ENCODE results near the gene MAP4K2.

Gene MAP4K2

DNA sequence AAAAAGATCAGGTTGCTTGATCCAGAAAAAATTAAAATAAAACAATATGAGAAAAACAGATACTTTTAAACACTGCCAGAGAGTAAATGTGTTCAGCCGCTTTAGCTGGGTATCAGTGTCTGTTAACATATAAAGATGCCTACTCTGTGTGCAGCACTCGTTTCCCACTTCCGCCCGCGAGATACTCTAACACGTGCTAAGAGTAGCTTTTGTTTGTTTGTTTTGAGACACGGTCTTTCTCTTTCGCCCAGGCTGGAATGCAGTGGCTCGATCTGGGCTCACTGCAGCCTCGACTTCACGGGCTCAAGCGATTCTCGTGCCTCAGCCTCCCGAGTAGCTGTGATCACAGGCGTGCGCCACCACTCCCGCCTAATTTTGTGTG lies 7.9 kb upstream of the MAP4K2 start:
- peak in 1 of 4 experiments; percentile 35 for DNase-seq

DNA sequence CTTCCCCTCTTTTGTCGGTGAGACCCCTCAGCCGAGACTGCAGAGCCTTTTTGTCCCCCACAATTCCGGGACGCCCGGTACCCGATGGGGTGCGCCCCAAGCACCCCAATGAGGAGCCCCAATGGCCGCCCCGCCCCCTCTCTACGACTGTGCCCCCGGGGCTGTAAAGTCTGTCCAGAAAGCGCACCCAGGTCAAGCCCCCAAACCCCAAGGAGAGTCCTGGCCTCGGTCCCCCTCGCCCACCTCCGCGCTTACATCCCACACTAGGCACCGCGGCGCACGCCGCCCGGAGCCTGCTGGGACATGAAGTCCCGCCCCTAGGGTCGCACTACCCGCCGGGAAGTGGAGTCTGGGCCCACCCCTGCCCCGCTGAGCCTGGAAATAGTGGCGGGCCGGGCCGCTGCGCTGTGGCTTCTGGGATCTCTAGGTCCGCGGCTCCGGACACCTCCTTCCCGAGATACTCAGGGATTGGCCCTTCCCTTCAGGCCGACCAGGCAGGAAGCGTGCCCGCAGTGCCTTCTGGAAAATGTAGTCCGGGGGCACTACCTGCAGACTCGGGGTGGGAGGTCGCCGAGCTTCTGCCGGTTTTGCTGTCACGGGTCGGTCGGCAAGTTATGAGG lies 7.4 kb upstream of the MAP4K2 start, which contains the start of gene MEN1:
Gene MEN1 (minus strand): TSS at position 281 of the 620 bp plus-strand sequence. CDS start 442 bp downstream, outside the sequence.
- peak; percentile 48 to 67 (median 58) for DNase-seq

DNA sequence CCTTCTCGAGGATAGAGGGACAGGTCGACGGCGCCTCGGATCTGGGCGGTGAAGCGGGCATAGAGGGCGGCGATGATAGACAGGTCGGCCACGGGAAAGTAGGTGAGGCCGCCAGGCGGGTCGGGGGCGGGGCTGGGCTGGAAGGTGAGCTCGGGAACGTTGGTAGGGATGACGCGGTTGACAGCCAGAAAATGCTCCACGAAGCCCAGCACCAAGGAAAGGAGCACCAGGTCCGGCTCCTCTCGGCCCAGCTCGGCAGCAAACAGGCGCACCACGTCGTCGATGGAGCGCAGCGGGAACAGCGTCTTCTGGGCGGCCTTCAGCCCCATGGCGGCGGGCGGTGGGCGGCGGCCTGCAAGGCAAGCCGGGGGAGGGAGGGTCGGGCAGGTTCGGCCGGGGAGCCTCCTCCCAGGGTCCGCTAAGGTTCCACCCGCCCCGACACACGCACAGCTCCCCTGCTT lies 6.8 kb upstream of the MAP4K2 start:
- no peak for DNase-seq

DNA sequence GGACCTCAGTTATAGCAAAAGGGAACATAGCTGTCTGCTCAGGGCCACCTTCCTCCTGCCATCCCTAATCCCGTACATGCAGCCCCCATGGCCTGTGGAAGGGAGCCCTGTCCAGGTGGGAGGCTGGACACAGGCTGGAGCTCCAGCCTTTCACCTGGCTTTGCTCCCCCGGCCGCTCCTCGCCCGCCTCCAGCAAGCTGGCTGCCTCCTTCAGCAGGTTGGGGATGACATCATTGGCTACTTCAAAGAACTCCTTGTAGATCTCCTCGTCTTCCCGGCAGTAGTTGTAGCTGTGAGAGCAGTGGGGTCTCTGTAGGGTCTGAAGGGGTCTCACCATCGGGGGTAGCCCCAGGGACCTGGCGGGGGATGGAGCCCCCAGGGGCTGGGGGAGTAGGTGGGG lies 2.5 kb upstream of the MAP4K2 start:
- DNase-seq, result no peak

DNA sequence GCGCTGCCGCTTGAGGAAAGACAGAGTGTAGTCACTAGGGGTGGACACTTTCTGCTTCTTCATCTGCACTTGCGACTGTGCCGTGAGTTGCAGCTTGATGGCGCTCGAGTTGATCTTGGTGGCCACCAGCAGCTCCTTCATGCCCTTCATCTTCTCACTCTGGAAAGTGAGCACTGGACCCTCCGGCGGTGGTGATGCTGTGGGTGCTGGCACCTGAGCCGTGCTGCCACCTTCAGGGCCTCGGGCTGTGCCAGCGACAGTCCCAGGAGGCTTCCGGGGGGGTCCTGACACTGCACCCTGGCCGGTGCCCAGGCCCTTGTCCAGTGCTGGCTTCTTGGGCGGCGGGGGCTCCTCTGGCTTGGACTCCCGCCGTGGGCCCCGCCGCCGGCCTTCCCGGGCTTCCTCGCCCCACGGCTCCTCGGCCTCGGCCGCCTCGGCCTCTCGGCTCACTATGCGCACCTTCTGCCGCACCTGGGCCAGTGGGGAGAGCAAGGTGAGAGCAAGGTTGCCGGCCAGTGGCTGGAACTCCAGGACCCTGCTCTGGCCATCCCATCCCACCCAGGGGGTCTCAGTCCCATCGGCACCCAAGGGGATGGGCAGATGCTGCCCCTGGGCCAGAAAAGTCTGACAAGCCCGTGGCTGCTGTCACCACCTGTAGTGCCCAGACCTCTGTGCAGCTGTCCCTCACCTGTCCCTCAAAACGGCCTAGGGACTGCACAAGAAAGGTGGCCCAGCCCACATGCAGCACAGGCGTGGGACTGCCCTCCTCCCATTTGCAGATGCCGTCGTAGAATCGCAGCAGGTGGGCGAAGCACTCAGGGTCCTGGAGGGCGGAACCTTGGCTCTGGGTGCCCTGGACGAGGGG lies 1.6 kb upstream of the MAP4K2 start:
- no peak for DNase-seq

DNA sequence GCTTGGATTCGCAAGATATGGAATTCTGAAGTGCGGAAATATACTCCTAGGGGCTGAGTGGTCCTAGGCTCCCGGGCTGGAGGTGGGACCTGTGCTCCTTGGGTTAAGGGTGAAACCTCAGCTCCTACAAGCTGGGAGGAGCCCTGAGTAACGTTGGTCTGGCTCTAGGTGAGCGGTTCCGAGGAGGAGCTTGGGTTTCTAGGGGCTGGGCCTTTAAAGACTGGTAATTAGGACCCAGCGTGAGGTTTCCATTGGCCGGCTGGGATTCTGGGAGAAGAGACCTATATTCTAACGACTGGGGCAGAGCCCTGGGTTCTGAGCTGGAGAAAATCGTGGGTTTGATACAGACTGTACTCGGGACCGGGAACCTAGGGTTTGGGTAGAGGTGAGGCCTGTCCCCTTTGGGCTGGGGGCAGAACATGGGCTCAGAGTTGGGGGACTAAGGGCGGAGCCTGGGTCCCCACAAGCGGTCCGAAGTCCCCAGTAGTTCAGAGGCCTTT lies 882 bp upstream of the MAP4K2 start:
- no peak for DNase-seq

DNA sequence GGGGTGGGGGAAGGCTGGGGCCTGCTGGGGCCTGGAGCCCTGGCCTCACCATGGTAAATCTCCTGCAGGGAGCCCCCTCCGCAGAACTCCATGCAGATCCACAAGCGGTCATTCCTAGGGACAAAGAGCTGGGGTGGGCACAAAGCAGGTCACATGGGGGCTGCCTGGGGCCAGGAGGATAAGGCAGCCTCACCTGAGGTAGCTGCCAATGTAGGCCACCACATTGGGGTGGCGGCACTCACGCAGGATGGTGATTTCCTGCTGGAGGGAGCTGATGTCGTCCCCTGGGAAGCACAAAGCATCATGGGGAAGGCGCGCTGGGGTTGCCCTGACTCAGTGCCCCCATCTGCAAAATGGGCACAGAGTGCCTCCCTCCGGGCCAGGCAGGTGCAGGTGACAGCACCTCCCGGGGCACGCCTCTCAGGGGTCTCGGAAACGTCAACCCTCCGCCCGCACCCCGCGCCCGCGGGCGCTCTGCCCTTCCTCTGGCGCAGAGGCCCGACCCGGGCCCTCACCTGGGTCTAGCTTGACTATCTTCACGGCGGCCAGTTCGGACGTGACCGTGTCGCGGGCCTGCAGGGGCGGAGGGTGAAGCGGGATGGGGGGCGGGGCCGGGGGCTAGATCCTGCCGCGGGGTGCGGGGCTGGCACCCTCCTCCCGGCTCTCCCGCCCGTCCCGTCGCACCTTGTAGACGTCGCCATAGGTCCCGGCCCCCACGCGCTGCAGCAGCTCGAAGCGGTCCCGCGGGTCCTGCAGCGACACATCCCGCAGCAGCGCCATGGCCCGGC lies 450 bp downstream of the MAP4K2 start:
- peak in 1 of 4 experiments; percentile 51 for DNase-seq

DNA sequence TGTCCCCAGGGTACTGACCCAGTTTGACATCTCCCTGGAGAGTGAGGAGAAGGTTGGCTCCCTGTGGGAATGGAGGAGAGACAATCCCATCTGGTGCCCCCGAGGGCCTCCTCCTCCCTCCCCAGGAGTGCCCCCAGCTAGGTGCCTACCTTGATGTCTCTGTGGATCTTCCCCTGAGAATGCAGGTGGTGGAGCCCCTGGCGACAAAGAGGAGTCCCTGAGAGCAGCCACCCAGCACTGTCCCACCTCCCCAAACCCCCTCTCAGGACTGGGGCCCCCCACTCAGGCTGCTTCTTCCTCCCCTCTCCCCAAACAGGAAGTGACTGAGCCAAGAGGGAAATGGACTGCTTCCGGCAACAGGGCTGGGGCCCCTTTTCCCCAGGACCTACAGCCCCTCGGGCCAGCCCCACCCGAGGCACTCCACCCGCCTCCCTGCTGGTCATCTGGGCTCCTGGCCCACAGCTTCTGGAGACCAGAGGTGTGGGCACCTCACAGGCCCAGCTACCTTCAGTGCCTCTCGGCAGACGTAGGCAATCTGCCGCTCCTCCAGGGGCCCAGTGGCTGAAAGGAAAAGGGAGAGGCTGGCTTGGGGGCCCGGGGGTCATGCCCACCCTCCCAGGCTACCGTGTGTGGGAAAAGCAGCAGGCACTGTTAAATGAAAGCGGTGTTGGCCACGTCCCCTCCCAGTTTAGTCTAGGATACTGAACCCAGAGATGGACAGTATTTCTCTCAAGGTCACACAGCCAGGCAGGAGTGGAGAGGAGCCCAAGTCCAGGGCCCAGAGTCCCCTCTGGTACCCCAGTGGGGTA lies 1.2 kb downstream of the MAP4K2 start:
- no peak for DNase-seq

DNA sequence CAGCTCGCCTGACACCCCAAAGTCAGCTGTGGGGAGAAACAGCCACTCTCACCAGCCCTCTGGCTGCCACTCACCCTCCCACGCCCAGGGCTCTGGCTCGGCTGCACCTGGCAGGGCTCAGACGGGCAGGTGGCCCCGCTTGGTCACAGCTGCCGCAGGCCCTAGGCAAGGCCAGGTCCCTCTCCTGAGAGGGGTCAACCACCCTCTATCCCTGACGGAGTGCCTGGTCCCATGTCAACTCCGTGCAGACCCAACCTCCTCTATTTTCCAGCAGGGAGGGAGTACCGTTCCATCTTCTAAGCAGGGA lies 1.9 kb downstream of the MAP4K2 start:
- DNase-seq, result no peak

DNA sequence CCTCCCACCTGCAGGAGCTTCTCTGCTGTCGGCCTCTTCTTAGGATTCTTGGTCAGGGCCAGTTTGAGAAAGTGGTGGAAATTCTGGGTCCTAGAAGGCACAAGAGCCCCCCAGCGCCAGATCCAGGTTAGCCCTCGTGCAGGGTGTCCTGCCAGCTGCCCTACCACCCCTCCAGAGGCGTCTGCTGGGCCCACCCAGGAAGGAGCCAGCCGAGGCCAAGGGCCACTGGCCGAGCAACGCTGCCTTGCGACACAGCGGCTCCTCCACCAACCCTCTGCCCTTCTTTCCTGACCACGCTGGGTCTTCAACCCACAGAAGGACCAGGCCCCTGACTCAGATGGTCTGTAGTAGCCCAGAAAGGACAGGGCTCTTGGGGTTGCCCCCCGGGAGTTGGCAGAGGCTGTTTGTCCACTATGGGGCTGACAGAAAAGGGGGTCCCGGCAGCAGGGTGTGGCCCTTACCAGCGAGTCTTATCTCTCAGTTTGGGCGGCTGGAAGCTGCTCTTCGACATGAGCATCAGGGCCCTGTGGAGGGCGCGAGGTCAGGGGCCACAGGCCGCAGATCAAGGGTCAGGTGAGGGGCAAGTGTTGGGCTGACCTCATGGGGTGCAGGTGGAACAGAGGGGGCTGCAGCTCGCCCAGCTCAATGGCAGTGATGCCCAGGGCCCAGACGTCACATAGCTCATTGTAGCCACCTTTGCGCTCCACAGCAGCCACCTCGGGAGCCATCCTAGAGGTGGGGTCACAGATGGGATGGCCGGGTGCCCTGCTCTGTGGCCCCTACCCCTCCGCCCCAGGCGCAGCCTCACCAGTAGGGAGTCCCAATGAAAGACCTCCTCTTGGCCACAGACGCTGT lies 2.5 kb downstream of the MAP4K2 start:
- no peak for DNase-seq

DNA sequence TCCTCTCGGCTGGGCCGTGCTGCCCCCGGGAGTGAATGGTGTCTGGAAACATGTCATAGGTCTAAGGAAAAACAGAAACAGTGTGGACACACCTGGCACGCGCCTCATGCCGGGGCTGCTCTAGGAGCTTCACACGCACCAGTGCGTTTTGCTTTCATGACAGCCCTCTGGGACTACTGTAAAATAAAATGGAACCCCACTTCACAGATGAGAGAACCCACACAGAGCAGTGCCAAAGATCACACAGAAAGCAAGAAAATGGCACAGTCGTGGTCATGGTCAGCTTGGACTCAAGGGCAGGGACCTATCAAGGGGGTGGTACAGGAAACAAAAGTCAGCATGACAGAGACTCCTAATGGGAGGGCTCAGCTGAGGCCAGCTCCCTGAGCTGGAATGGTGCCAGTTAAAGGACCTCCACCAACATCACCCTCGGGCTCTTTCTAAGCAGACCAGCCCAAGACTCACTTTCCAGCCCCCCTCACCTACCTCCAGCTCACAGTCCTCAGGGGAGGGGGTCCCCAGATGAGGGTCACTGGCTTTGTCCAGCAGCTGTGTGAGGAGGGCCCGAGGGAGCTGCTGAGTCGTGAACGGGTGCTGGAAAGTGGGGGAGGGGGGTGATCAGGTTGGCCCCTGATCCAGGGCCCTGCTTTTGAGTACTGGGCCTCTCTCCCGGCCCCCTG lies 3.3 kb downstream of the MAP4K2 start:
- DNase-seq, result no peak

DNA sequence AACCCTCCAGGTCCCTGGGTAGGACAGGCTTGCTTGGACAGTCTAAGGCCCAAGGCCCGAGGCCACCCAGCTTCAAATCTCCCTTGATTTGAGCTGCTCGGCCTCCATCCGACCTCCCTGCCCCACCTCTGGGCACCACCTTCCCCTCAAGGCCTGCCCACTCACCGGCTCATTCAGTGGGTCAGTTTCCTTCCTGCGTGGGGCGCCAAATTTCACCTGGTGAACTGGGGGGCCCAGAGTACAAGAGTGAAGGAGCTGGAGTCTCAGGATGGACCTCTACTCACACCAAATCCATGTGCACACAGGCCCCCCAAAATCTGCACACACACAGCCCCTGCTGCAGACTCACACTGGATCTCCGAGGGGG lies 3.8 kb downstream of the MAP4K2 start:
- DNase-seq, result no peak

DNA sequence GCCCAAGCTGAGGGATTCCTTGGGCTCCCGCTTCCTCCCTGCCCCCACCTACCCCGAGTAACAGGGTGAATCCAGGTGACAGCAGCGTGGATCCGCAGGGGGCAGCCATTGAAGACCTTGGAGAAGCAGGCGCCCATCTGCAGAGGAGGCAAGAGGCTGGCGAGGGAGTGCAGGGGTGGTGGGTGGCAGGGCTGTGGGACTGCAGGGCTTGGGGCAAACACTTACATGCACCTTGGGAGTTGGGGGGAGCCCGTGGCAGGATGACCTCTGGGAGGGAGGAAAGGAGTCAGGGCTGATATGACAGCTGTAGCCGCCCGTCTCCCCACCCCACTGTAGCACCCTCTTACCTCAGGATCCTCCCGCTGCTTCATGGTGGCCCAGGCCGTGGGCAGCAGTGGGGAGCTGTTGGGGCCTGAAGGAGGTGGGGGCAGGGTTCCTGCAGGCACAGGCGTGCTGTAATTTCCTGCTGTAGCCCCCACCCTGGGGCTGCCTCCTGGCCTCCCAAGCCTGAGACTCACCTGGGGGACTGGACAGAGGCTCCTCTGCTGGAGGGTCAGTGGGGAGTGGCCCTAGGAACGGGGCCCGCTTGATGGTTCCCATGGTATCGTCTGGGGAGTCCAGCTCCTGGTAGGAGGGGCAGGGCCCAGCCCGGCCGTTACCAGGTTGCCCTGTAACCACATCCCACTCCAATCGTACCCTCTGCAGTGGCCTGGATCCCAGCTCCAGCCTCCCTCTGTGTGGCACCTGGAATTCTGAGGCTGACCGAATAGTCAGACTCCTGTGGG lies 6.1 kb downstream of the MAP4K2 start:
- no peak for DNase-seq

DNA sequence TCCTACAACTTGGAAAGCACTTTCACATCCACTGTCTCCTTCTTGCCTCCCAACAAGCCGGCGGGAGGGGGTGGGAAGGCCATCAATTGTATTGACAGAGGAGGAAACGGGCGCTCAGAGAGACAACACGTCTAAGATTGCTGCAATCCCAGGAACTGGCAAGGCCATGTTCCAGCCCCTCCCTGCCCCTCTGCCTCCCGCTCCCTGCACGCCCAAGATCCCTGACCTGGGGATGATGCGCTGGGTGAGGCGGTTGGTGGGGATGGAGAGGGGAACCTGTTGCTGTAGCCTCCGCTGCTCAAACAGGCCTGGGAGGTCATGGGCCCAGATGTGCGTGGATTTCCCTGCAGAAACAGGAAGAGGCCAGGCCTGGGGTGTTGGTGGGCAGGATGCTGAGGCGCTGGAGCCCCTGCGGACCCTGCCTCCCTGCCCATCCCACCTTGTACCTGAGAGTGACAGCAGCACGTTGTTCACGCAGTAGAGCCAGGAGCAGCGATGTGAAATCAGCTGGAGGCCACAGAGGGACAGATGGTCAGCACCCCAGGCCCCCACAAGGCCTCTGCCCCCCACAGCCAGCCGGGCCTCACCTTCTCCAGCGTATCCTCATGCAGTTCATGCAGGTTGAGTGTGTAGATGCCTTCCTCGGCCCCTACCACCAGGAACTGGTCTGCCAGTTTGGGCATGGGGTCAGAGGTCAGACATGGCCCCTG lies 6.8 kb downstream of the MAP4K2 start:
- DNase-seq, result no peak

DNA sequence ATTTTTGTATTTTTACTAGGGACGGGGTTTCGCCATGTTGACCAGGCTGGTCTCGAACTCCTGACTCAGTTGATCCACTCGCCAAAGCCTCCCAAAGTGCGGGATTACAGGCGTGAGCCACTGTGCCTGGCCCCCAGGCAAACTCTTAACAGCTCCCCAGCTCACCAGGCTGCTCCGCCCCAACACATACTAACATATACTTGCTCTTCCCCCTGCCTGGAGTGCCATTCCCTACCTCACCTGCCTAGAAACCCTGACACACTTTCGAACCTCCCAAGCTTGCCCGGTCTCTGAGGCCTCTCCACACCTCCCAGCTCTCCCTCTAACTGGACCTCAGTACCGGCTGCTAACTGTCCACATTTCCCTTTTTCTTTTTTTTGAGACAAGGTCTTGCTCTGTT lies 8.5 kb downstream of the MAP4K2 start:
- no peak for DNase-seq

DNA sequence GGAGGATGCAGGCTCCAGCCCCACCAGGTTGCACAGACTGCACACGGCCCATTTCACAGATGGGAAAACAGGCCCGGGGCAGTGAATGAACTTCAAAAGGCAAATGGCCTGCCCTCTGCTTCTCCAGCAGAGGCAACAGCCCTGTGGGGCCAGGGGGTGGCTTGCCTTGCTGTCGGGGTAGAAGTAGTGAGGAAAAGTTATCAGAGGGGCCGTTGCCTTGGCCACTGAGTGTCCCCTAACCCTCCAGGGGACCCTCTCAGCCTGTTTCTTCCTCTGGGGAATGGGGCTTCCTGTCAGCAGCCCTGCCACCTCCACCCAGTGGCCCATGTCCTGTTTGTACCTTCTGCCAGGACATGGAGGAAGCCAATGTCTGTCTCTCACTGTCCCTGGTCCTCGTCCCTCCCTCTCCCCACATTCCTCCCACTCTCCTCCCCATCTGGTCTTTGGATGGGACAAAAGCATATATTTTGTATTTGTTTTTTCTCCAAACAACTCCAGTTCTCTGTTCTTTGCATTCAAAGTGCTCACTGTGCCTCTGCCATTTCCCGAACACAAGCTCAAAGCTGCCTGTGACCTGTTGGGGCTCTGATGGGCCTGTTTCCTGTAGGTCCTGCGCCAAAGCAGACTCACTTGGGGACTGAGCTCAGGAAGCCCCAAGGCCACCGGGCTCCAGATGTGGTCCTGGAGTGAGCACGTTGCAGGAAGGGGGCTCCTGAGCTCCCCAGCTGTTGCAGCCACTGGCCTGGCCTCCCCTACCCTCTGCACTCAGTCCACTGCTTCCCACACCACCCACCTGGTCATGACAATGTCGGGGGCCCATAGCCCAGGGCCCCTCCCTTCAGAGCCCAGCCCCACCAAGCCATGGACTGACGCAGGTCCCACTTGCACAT lies 9.5 kb downstream of the MAP4K2 start:
- DNase-seq, result no peak

DNA sequence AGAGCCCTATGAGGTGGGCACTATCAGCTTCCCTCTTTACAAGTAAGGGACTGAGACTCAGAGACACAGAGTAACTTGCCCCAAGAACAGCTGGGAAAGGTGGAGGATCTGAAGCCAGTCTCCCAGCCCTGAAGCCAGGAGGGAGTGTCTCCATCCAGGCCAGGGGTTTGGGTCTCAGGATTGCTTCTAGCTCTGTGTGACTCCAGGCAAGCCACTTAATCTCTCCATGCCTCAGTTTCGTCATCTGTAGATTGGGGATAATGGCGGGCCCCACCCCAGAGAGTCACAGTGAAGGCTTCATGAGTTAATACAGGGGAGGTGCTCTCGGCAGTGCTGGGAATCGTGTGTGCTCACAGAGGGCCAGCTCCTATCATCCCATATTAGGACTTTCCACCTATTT lies 10.5 kb downstream of the MAP4K2 start:
- DNase-seq, result no peak

DNA sequence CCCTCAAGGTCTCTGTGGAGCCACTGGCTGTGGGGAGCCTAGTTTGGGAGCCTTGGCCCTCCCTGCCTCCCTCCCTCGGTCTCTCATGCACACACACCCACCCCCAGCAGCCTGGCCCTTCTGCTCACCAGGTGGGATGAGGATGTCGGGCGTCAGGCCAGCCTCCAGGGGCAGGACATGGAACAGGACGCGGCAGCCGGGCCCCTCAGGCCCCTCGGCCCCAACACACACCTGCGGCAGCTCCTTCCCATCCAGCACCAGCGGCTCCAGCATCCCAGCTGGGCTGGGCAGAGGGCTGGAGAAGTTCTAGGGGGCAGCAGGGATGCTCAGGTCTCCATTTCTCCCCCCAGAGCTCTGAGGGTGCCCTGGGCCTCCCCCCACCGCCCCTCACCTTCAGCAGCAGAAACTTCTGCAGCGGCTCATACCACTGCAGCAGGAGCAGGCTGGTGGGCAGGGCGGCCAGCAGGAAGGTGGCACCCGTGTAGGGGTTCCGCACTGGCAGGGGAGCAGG lies 11.2 kb downstream of the MAP4K2 start:
- no peak for DNase-seq
